Spleen (tissue), 7 donors: ENCODE measurements around the gene NAA30.

Experiments
- CTCF ChIP-seq, 11 experiments: fragments of 200-600 bp in 7 of 11; fragments of 450-650 bp in 4 of 11; sonication (generic) in 4 of 11; IDR thresholded peaks in 8 of 11; conservative IDR thresholded peaks in 3 of 11; 1 replicate in 7 of 11; 2 replicates in 4 of 11; pipeline versions ENCODE4 v1.4.0 to v1.8.0; 2016 to 2021; ENCODE audit warnings: antibody characterized with exemption in 11 of 11, inconsistent platforms in 4 of 11, mild to moderate bottlenecking in 1 of 11
- POLR2A ChIP-seq, 3 donors: fragments of 450-650 bp; IDR thresholded peaks; one replicate each; pipeline ENCODE4 v1.5.1; 2017; ENCODE audit warnings: antibody characterized with exemption in 3 of 3, mild to moderate bottlenecking in 1 of 3
- donor health status: DM: no; HTN: no; CAD: no; lungs with moderate emphysema.
- donor health status: DM: no; HTN: no; CAD: no.
- donor health status: DM: no; HTN: no; CAD: no.

GRCh38 chr14:57412341-57412740 lies 22.0 kb downstream of the NAA30 start:
- TF ChIP-seq CTCF (IDR thresholded peaks at IDR 0.05 in 8 of 11, conservative IDR thresholded peaks at IDR 0.05 in 3 of 11) = no peak
- TF ChIP-seq POLR2A (IDR thresholded peaks at IDR 0.05) = no peak
